LHCN-M2 (cell line): ENCODE data around the gene ERC2. TPM values are rescaled to one million over a fixed set of nuclear protein-coding genes. Genes with fewer than 3 reads are reported as not detected.

Experiments
- DNase-seq: peaks from one replicate; pipeline ENCODE4 v3.0.0-alpha.2; 2012; ENCODE audit warnings: low read depth
- total RNA-seq: library from RNA; depleted of rRNA; stranded (reverse); fragments of >200 nt; gene quantifications from 2 replicates; pipeline ENCODE4 v1.2.3, GENCODE V29; 2014

Gene ERC2
- total RNA-seq, 1 experiment from 2014 or later, result 0.11 TPM

- no peak for DNase-seq
Observed at GRCh38 chr3:56123487-56123886, 344.8 kb downstream of the ERC2 start.

- DNase-seq, result peak; percentile 92
Observed at GRCh38 chr3:56122911-56123310, 345.4 kb downstream of the ERC2 start.

- DNase-seq, result no peak
Observed at GRCh38 chr3:56121716-56122115, 346.6 kb downstream of the ERC2 start.

GRCh38 chr3:56119575-56120349 is 348.5 kb downstream of the ERC2 start:
- peak; percentile 84 for DNase-seq

- peak; percentile 43 for DNase-seq
Observed at GRCh38 chr3:56118968-56119367, 349.3 kb downstream of the ERC2 start.

GRCh38 chr3:56115698-56116097 is 352.6 kb downstream of the ERC2 start:
- DNase-seq, result no peak

GRCh38 chr3:56115199-56115598 is 353.1 kb downstream of the ERC2 start:
- no peak for DNase-seq

GRCh38 chr3:56113908-56114307 is 354.4 kb downstream of the ERC2 start:
- DNase-seq, result no peak

GRCh38 chr3:56113231-56113630 is 355.0 kb downstream of the ERC2 start:
- no peak for DNase-seq

- no peak for DNase-seq
Observed at GRCh38 chr3:56111606-56112304, 356.5 kb downstream of the ERC2 start.

- no peak for DNase-seq
Observed at GRCh38 chr3:56110886-56111285, 357.4 kb downstream of the ERC2 start.

GRCh38 chr3:56107157-56107556 is 361.1 kb downstream of the ERC2 start:
- no peak for DNase-seq

- DNase-seq, result no peak
Observed at GRCh38 chr3:56102032-56102431, 366.2 kb downstream of the ERC2 start.

GRCh38 chr3:56101576-56101975 is 366.7 kb downstream of the ERC2 start:
- DNase-seq, result no peak

- DNase-seq, result no peak
Observed at GRCh38 chr3:56096999-56097398, 371.3 kb downstream of the ERC2 start.

- no peak for DNase-seq
Observed at GRCh38 chr3:56094170-56094569, 374.1 kb downstream of the ERC2 start.

GRCh38 chr3:56089739-56090138 is 378.5 kb downstream of the ERC2 start:
- DNase-seq, result no peak

- DNase-seq, result no peak
Observed at GRCh38 chr3:56087451-56088053, 380.7 kb downstream of the ERC2 start.

- peak; percentile 55 for DNase-seq
Observed at GRCh38 chr3:56086355-56086754, 381.9 kb downstream of the ERC2 start.

- DNase-seq, result no peak
Observed at GRCh38 chr3:56081246-56081645, 387.0 kb downstream of the ERC2 start.

- DNase-seq, result no peak
Observed at GRCh38 chr3:56076746-56077145, 391.5 kb downstream of the ERC2 start.

GRCh38 chr3:56075089-56075488 is 393.2 kb downstream of the ERC2 start:
- peak; percentile 49 for DNase-seq

- no peak for DNase-seq
Observed at GRCh38 chr3:56069766-56070165, 398.5 kb downstream of the ERC2 start.
